Measurements from ENCODE around the gene SHROOM1.

Gene SHROOM1

DNA sequence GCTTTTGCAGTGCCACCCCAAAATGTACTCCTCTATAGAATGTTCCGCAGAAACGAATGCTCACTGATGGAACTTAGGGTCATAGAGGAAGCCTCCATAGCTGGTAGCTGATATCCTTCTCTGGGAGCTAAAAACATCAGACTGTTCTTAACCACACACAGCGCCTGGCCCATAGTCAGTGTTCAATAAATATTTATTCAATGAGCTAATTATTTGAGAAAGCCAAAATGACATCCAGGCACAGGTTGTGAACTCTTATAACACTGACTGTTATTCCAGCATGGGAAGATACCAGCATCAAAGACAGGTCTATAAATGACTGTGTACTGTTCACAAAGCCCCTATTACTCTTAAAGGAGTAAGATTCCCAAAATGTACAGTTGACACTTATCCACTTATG, 22.9 kb upstream of the SHROOM1 start:
- no peak overlapping the region for H3K4me3 ChIP-seq (ENCODE audit: low read length, poor library complexity, severe bottlenecking)
- H3K4me1 ChIP-seq (ENCODE audit: insufficient read depth, low read length, poor library complexity, severe bottlenecking), result peaks cover 6% of the 10 kb centered on the region
- H2AFZ ChIP-seq (ENCODE audit: low read length), result no peak overlapping the region
- peak overlapping the region; percentile 24 for H3K4me2 ChIP-seq (ENCODE audit: low read depth, low read length, poor library complexity, severe bottlenecking)
- H3K9ac ChIP-seq (ENCODE audit: low read depth, low read length, poor library complexity, severe bottlenecking), result no peak overlapping the region
- no peaks in the 10 kb centered on the region for H3K9me3 ChIP-seq (ENCODE audit: insufficient read depth, low read depth, low read length)
- H3K36me3 ChIP-seq (ENCODE audit: insufficient read depth, low read length), result no peaks in the 10 kb centered on the region
- TF ChIP-seq, protein P1, sequence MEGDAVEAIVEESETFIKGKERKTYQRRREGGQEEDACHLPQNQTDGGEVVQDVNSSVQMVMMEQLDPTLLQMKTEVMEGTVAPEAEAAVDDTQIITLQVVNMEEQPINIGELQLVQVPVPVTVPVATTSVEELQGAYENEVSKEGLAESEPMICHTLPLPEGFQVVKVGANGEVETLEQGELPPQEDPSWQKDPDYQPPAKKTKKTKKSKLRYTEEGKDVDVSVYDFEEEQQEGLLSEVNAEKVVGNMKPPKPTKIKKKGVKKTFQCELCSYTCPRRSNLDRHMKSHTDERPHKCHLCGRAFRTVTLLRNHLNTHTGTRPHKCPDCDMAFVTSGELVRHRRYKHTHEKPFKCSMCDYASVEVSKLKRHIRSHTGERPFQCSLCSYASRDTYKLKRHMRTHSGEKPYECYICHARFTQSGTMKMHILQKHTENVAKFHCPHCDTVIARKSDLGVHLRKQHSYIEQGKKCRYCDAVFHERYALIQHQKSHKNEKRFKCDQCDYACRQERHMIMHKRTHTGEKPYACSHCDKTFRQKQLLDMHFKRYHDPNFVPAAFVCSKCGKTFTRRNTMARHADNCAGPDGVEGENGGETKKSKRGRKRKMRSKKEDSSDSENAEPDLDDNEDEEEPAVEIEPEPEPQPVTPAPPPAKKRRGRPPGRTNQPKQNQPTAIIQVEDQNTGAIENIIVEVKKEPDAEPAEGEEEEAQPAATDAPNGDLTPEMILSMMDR (conservative IDR thresholded peaks at IDR 0.05; ENCODE audit: low read length), result no peak
- no peak for TF ChIP-seq EZH2phosphoT487 (IDR thresholded peaks at IDR 0.05; ENCODE audit: borderline replicate concordance)
- H3K27me3 ChIP-seq (ENCODE audit: insufficient read depth, low read length, poor library complexity, severe bottlenecking), result no peaks in the 10 kb centered on the region
- H4K20me1 ChIP-seq (ENCODE audit: insufficient read depth, low read length, poor library complexity, severe bottlenecking), result no peaks in the 10 kb centered on the region
- no peaks in the 10 kb centered on the region for H3K79me2 ChIP-seq (ENCODE audit: insufficient read depth, low read length)
- H3K9me2 ChIP-seq (replicated peaks; ENCODE audit: low read depth, low read length), result no peaks in the 10 kb centered on the region
- no peaks in the 10 kb centered on the region for H3F3A ChIP-seq (ENCODE audit: low read depth)

DNA sequence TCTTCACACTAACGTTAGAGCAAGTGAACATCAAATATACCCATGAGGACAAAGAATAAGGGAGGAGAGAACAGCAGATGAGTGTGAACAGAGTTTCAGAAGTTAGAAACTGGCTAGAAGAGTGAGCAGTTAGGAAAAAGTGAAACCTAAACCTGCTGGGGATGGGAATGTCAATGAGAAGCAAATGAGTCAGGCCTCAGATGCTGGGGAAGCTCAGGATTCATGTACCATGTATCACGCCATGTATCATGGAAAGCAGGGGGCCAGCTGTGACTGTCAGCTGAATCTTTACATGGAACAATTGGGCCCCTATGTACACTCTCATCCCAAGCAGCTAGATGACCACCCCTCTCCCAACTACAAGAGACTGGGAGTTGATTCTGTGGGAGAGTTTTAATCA, 19.6 kb upstream of the SHROOM1 start:
- no peaks in the 10 kb centered on the region for H3K9me2 ChIP-seq (replicated peaks; ENCODE audit: low read depth, low read length)
- TF ChIP-seq EZH2phosphoT487 (IDR thresholded peaks at IDR 0.05; ENCODE audit: borderline replicate concordance), result no peak
- TF ChIP-seq, protein P1 (conservative IDR thresholded peaks at IDR 0.05; ENCODE audit: low read length), result no peak
- H3K4me2 ChIP-seq (ENCODE audit: low read depth, low read length, poor library complexity, severe bottlenecking), result no peak overlapping the region
- H3K79me2 ChIP-seq (ENCODE audit: insufficient read depth, low read length), result no peaks in the 10 kb centered on the region
- no peak overlapping the region for H2AFZ ChIP-seq (ENCODE audit: low read length)
- no peaks in the 10 kb centered on the region for H3K36me3 ChIP-seq (ENCODE audit: insufficient read depth, low read length)
- H3F3A ChIP-seq (ENCODE audit: low read depth), result no peaks in the 10 kb centered on the region
- H3K27me3 ChIP-seq (ENCODE audit: insufficient read depth, low read length, poor library complexity, severe bottlenecking), result no peaks in the 10 kb centered on the region
- no peaks in the 10 kb centered on the region for H4K20me1 ChIP-seq (ENCODE audit: insufficient read depth, low read length, poor library complexity, severe bottlenecking)
- no peaks in the 10 kb centered on the region for H3K9me3 ChIP-seq (ENCODE audit: insufficient read depth, low read depth, low read length)
- no peak overlapping the region for H3K4me3 ChIP-seq (ENCODE audit: low read length, poor library complexity, severe bottlenecking)
- H3K4me1 ChIP-seq (ENCODE audit: insufficient read depth, low read length, poor library complexity, severe bottlenecking), result peaks cover 6% of the 10 kb centered on the region
- H3K9ac ChIP-seq (ENCODE audit: low read depth, low read length, poor library complexity, severe bottlenecking), result no peak overlapping the region

DNA sequence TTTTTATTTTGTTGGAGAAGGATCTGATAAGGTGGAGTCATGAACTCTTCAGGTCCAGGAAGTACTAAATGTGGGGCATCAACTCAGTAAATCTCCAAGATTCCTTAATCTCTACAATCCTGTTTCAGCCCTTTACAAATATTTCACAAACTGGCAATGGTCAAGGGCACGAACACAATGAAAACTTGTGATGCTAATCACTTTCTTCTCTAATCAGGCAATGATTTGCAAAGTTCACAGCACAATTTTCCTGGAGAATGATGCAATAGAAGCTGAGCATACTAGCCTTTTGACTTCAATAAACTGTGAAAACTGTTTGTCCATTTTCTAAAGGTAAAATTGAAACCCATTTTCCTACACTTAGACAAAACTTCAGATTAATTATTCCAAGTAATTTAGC, 18.9 kb upstream of the SHROOM1 start:
- Histone ChIP-seq H3K4me3 (ENCODE audit: low read length, poor library complexity, severe bottlenecking) (no peak overlapping the region), H3K9me3 (ENCODE audit: insufficient read depth, low read depth, low read length) (no peaks in the 10 kb centered on the region), H3K4me2 (ENCODE audit: low read depth, low read length, poor library complexity, severe bottlenecking) (no peak overlapping the region), H3K36me3 (ENCODE audit: insufficient read depth, low read length) (no peaks in the 10 kb centered on the region), H3K9me2 (replicated peaks; ENCODE audit: low read depth, low read length) (no peaks in the 10 kb centered on the region), H2AFZ (ENCODE audit: low read length) (no peak overlapping the region), H3K4me1 (ENCODE audit: insufficient read depth, low read length, poor library complexity, severe bottlenecking) (peaks cover 6% of the 10 kb centered on the region), H3K9ac (ENCODE audit: low read depth, low read length, poor library complexity, severe bottlenecking) (no peak overlapping the region), H3K79me2 (ENCODE audit: insufficient read depth, low read length) (no peaks in the 10 kb centered on the region), H4K20me1 (ENCODE audit: insufficient read depth, low read length, poor library complexity, severe bottlenecking) (no peaks in the 10 kb centered on the region), H3F3A (ENCODE audit: low read depth) (no peaks in the 10 kb centered on the region), H3K27me3 (ENCODE audit: insufficient read depth, low read length, poor library complexity, severe bottlenecking) (no peaks in the 10 kb centered on the region)
- TF ChIP-seq EZH2phosphoT487 (IDR thresholded peaks at IDR 0.05; ENCODE audit: borderline replicate concordance), result no peak
- TF ChIP-seq, protein P1 (conservative IDR thresholded peaks at IDR 0.05; ENCODE audit: low read length), result no peak

Measured in Loucy (cell line).